Adrenal gland (tissue), 12 donors: ENCODE data around the gene LTA4H. TPM values are rescaled to one million over a fixed set of nuclear protein-coding genes. Genes with fewer than 3 reads are reported as not detected.
"Not testable (repeated sequence)": the region's sequence is repeated elsewhere in the genome, so short reads cannot be mapped to it uniquely, and the experiment has no call there.

ENCODE experiments used
- DNase-seq, 7 donors: peaks; one replicate each; pipeline ENCODE4 v3.0.0-alpha.2; 2019 to 2020
- H3K27ac ChIP-seq, 5 donors: fragments of 200-600 bp; sonication (generic) in 4 of 5; 1 replicate in 3 of 5; 2 replicates in 2 of 5; pipeline versions ENCODE4 v1.5.1 to v1.8.0; 2016 to 2020; ENCODE audit warnings: mild to moderate bottlenecking in 1 of 5
- H3K27me3 ChIP-seq: fragments of 200-600 bp; 2 replicates; pipeline ENCODE4 v1.8.0; 2021
- H3K36me3 ChIP-seq, 2 donors: fragments of 200-600 bp; replicated peaks in 1 of 2; 1 replicate in 1 of 2; 2 replicates in 1 of 2; pipeline versions ENCODE4 v1.5.1 to v1.8.0; 2018 to 2022
- H3K4me1 ChIP-seq, 2 donors: fragments of 200-600 bp; replicated peaks in 1 of 2; 1 replicate in 1 of 2; 2 replicates in 1 of 2; pipeline versions ENCODE4 v1.5.1 to v1.8.0; 2018 to 2021
- H3K4me3 ChIP-seq, 4 donors: fragments of 200-600 bp; sonication (generic) in 3 of 4; one replicate each; pipeline ENCODE4 v1.5.1; 2016 to 2018
- H3K9me3 ChIP-seq, 3 donors: fragments of 200-600 bp; sonication (generic) in 1 of 3; replicated peaks in 1 of 3; 1 replicate in 2 of 3; 2 replicates in 1 of 3; pipeline versions ENCODE4 v1.5.1 to v1.8.0; 2016 to 2021
- CTCF ChIP-seq, 6 experiments: fragments of 450-650 bp in 4 of 6; fragments of 200-600 bp in 2 of 6; sonication (generic) in 1 of 6; IDR thresholded peaks; 1 replicate in 5 of 6; 2 replicates in 1 of 6; pipeline versions ENCODE4 v1.5.1 to v1.8.0; 2016 to 2021; ENCODE audit warnings: antibody characterized with exemption in 6 of 6, mild to moderate bottlenecking in 2 of 6, moderate library complexity in 1 of 6
- POLR2A ChIP-seq, 2 donors: fragments of 450-650 bp; IDR thresholded peaks; one replicate each; pipeline ENCODE4 v1.6.1; 2017; ENCODE audit warnings: antibody characterized with exemption in 2 of 2, mild to moderate bottlenecking in 2 of 2, moderate library complexity in 1 of 2
- WGBS, 4 donors: extraction: QIAGEN DNeasy Blood & Tissue Kit in 2 of 4; methylation state at CpG; one replicate each; pipeline versions ENCODE4 v1.1.5 to v1.1.7; 2013 to 2017; 5-methylcytosine and 5-hydroxymethylcytosine counted together
- intact Hi-C, 2 donors: fragments of 100-400 bp; cut with DNase I; formaldehyde crosslinking; loops; one replicate each; pipeline versions ENCODE4 v1.14.1 to v1.15.0; 2022 to 2023
- polyA plus RNA-seq, 3 donors: library from polyadenylated mRNA; stranded (reverse); fragments of 200-250 nt in 2 of 3; fragments of 350-450 nt in 1 of 3; fragmentation: Illumina TruSeq in 1 of 3; extraction: RNeasy Lipid Tissue Mini Kit (QIAGEN cat#74804) in 1 of 3; gene quantifications; one replicate each; pipeline ENCODE4 v1.2.3, GENCODE V29; 2013 to 2014
- total RNA-seq, 9 donors: library from RNA; depleted of rRNA in 4 of 9; stranded (reverse); fragments of >200 nt in 4 of 9; fragments of 120-200 nt in 1 of 9; fragmentation: NEBNext Ultra II Directional in 1 of 9; extraction: Animal tissue kit (Norgen Biotek cat#: 25700) in 1 of 9; gene quantifications; one replicate each; pipeline versions ENCODE4 v1.1.0 to v1.2.4, GENCODE V29; 2013 to 2023
- donor health status: healthy with polysubstance abuse.
- donor health status: Bipolar disorder and iron deficiency.
- donor health status: DM: yes; HTN: yes; CAD: no.
- donor health status: DM: no; HTN: no; CAD: no.
- donor health status: DM: no; HTN: no; CAD: no.
- donor health status: DM: yes; HTN: yes; CAD: no.

LTA4H gene
- total and polyA plus RNA-seq, 12 donors: 61.8 to 164 (median 97.8) TPM

DNA sequence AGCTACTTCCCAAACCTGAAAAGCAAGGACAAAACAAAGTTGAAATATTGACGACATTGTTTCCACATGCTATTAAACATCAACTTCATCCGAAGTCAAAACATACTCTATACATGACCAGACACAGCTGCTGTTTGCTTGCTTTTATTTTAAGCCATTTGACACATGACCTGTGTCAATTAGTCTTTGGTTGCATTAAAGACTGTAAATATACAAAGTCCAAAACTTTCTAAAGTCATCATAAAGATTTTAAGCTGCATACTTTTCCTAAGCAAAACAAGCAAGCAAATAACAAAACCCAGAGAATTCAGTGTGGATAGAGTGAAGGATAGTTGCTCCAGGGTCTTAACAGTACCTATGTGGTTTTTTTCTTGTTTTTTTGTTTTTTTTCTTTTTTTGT is 61.0 kb downstream of the LTA4H start:
- intact Hi-C loops: no loop called here
- TF ChIP-seq POLR2A (IDR thresholded peaks at IDR 0.05) (no peak), CTCF (IDR thresholded peaks at IDR 0.05) (no peak)
- no peak overlapping the region for H3K4me3 ChIP-seq

DNA sequence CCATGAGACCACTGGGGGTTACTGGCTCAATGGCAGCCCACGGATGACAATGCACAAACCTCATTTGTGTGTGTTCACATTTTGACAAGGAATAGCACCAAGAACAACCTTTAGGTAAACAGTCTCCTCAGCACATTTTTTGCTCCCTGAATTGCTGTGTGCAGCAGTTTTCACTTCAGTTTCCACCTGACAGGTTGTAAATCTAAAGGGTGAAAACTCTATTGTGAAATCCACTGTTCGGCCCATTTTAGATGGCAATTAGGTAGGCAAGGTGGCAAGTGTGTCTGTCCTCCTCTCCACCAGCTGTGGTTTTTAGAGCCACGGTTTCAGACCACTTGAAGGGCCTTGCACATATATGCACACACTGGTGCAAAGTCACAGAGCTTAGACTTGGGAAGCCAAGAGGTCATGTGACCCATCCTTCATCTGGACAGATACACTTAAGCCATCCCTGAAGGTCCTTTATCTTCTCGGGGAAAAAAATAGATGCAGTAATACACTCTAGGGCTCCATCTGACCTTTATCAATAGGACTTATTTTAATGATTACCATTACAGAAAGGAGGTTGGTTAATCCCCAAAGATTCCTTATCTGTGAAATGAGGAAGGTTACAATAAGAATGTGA is 62.4 kb downstream of the LTA4H start:
- no peaks in the 10 kb centered on the region for H3K4me1 ChIP-seq
- H3K4me3 ChIP-seq: no peak overlapping the region
- no peaks in the 10 kb centered on the region for H3K9me3 ChIP-seq
- no peak overlapping the region for H3K27ac ChIP-seq
- no peak for DNase-seq
- H3K27me3 ChIP-seq: no peaks in the 10 kb centered on the region
- TF ChIP-seq POLR2A (IDR thresholded peaks at IDR 0.05): no peak
- intact Hi-C loops: no loop called here
- WGBS, 4 donors: 53 to 62% (median 54%) methylated on average over 4 of the region's 4 CpGs
- no peaks in the 10 kb centered on the region for H3K36me3 ChIP-seq

More for the DNA sequence above, 61.0 kb downstream of the LTA4H start:
- 78 to 86% (median 81%) methylated on average over 2 of the region's 2 CpGs for WGBS, 4 donors
- Histone ChIP-seq H3K27ac (no peak overlapping the region), H3K4me1 (no peaks in the 10 kb centered on the region), H3K27me3 (no peaks in the 10 kb centered on the region), H3K36me3 (no peaks in the 10 kb centered on the region), H3K9me3 (no peaks in the 10 kb centered on the region)
- DNase-seq: no peak

- Histone ChIP-seq H3K36me3 (peaks cover 0 to 7% of the 10 kb centered on the region in 2 donors), H3K27ac (no peak overlapping the region), H3K4me3 (no peak overlapping the region), H3K4me1 (no peaks in the 10 kb centered on the region), H3K27me3 (no peaks in the 10 kb centered on the region), H3K9me3 (no peaks in the 10 kb centered on the region)
- intact Hi-C loops: no loop called here
- no peak for DNase-seq
- TF ChIP-seq POLR2A (IDR thresholded peaks at IDR 0.05) (no peak), CTCF (IDR thresholded peaks at IDR 0.05) (no peak)
- 71 to 76% (median 74%) methylated on average over 7 of the region's 7 CpGs for WGBS, 4 donors
Observed at GRCh38 chr12:95970905-95971304, 64.5 kb downstream of the LTA4H start.

- H3K4me3 ChIP-seq, H3K4me1 ChIP-seq, H3K27ac ChIP-seq, H3K27me3 ChIP-seq, H3K9me3 ChIP-seq, intact Hi-C loops, DNase-seq, H3K36me3 ChIP-seq: not testable (repeated sequence)
- 92 to 96% (median 96%) methylated on average over 21 to 28 of the region's 28 CpGs; no CpG with 5 or more reads in 1 of the 4 donors for WGBS, 4 donors
Observed at GRCh38 chr12:95969116-95969515, 66.3 kb downstream of the LTA4H start.

GRCh38 chr12:95967301-95967700 is 68.1 kb downstream of the LTA4H start:
- Histone ChIP-seq H3K36me3 (peaks cover 0 to 7% of the 10 kb centered on the region in 2 donors), H3K4me1 (no peaks in the 10 kb centered on the region), H3K27me3 (no peaks in the 10 kb centered on the region), H3K4me3 (no peak overlapping the region), H3K27ac (no peak overlapping the region), H3K9me3 (no peaks in the 10 kb centered on the region)
- no peak for DNase-seq
- WGBS, 4 donors: 90 to 97% (median 92%) methylated on average over 2 of the region's 2 CpGs
- intact Hi-C loops: no loop called here
- TF ChIP-seq CTCF (IDR thresholded peaks at IDR 0.05) (no peak), POLR2A (IDR thresholded peaks at IDR 0.05) (no peak)
